HG02588 (cell line): ENCODE data around the gene PFDN5.
"Not testable (repeated sequence)": the region's sequence is repeated elsewhere in the genome, so short reads cannot be mapped to it uniquely, and the experiment has no call there.

Experiments used
- ATAC-seq: cut with Tn5 transposase; IDR thresholded peaks from one replicate; pipeline ENCODE4 v1.9.1; 2021; ENCODE audit warnings: mild to moderate bottlenecking, moderate library complexity; ENCODE audit not compliant: unreplicated experiment

PFDN5 gene

DNA sequence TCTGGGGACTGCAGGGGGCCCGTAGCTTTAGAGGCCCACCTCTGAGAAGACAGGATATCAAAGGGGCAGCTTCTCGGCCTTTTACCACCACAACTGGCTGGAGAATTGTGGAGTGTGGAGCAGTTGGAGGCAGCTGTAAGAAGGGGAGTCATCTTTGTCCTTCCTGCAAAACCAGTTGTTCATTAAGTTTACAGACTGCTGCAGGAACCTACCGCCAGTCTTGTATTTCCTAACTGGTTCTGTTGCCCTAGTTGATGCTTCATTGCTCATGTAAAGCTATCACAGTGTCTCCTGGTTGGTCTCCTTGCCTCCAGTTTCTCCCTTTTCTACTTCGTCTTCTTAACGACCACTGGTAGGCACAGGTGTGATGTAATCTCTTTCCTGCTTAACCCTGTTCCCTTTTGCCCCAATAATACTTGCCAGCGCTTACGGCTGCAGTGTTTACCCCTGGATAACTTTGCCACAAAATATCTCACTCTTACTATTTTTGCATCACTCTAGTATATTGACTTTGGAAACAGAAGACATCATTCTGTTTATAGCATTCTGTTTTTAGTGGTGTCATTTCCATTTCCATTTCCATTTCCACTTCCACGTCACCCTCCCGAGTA is 15.3 kb upstream of the PFDN5 start:
- ATAC-seq = no peak

DNA sequence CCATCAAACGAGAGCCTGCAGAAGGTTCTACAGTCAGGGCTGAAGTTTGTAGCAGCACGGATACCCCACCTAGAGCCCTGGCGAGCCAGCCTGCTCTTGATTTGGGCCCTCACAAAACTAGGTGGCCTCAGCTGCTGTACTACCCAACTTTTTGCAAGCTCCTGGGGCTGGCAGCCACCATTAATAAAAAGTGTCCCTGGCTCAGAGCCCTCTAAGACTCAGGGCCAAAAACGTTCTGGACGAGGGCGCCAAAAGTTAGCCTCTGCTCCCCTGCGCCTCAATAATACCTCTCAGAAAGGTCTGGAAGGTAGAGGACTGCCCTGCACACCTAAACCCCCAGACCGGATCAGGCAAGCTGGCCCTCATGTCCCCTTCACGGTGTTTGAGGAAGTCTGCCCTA is 8.9 kb upstream of the PFDN5 start:
- no peak for ATAC-seq

- ATAC-seq = no peak
These were observed 7.6 kb upstream of the PFDN5 start for GRCh38 chr12:53287741-53288216.

DNA sequence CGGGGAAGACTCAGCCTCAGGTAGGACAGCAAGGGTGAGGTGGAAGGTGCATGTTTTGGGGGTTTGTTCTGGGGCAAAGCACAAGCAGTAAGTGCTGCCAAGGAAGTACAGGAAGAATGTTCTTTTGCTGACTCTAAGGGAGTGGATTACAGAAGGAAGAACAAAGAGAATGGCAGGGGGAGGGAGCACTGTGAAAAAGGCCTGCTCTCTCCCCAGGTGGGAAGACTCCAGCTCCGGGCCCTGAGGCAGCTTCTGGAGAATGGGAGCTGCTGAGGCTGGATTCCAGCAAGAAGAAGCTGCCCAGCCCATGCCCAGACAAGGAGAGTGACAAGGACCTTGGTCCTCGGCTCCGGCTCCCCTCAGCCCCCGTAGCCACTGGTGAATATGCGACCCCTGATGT is 7.0 kb upstream of the PFDN5 start:
- ATAC-seq = no peak

DNA sequence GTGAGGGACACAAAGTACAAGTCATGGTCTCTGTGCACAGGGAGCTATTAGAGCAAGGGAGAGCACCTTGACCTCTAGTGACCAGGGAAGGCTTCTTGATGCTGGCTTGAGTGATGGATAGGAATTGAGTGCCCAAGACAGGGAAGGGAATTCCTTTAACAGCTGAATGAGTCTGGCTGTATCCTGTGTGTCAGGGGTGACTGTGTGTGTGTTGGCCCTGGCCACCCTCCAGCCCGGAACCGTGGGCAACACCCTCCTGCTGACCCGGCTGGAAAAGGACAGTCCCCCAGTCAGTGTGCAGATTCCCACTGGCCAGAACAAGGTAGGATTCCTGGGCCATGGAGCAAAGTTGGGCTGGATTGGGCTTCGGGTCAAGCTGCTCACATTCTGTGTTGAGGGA is 5.5 kb upstream of the PFDN5 start:
- no peak for ATAC-seq

DNA sequence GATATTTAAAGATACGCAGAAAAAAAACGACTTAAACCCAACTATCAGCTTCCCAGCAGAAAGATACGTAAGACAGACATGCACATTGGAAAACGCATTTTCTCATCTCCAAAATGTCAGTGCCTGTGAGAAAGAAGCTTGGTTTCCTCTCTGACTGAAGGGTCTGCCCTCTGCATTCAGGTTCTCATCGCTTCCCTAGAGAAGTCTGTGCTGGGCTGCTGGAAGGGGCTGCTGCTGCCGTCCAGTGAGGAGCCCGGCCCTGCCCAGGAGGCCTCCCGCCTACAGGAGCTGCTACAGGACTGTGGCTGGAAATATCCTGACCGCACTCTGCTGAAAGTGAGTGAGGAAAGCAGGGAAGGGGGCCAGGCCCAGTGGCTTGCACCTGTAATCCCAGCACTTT is 4.7 kb upstream of the PFDN5 start:
- no peak for ATAC-seq

DNA sequence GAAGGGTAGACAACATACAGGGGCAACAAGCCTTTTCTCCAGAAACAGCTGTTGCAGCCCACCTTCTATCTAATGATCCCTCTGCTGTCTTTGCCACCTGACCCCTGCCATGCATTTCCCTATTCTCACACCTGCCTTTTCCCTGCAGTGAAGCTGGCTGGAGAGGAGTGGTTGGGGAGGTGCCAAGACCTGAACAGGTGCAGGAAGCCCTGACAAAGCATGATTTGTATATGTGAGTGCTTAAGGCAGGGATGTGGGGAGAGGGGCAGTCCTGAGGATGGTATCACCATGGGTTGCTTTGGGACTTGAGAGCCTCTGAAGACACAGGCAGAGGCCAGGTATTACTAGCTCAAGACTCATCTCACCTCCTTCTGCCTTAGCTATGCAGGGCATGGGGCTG is 2.9 kb upstream of the PFDN5 start:
- ATAC-seq = no peak

- ATAC-seq = no peak
These were observed 513 bp downstream of the PFDN5 start for GRCh38 chr12:53295891-53296219.

GRCh38 chr12:53297106-53297505 is 1.8 kb downstream of the PFDN5 start:
- not testable (repeated sequence) for ATAC-seq

GRCh38 chr12:53298164-53298563 is 2.8 kb downstream of the PFDN5 start:
- no peak for ATAC-seq

- no peak for ATAC-seq
These were observed 3.7 kb downstream of the PFDN5 start for GRCh38 chr12:53299101-53299453.

- peak; percentile 70 for ATAC-seq
These were observed 4.3 kb downstream of the PFDN5 start, which contains the start of gene MYG1 for GRCh38 chr12:53299454-53300180. Gene MYG1, plus strand, starts transcription at chr12:53299695. Its CDS starts 43 bp downstream, at chr12:53299738.

- no peak for ATAC-seq
These were observed 4.8 kb downstream of the PFDN5 start for GRCh38 chr12:53300187-53300586.

- no peak for ATAC-seq
These were observed 7.6 kb downstream of the PFDN5 start for GRCh38 chr12:53302903-53303302.

DNA sequence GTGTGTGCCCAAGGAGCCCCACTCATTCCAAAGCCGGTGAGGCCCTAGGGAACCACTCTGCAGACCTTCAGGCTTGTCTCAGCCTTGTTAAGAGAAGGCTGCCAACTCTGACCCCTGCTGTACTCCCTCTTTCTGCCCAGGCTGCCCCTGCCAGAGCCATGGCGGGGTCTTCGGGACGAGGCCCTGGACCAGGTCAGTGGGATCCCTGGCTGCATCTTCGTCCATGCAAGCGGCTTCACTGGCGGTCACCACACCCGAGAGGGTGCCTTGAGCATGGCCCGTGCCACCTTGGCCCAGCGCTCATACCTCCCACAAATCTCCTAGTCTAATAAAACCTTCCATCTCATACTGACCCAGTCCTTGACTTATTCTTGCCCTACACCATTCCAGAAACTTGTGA is 11.5 kb downstream of the PFDN5 start:
- no peak for ATAC-seq

- no peak for ATAC-seq
These were observed 12.9 kb downstream of the PFDN5 start for GRCh38 chr12:53308276-53308675.

- ATAC-seq = no peak
These were observed 18.7 kb downstream of the PFDN5 start for GRCh38 chr12:53313996-53314395.

DNA sequence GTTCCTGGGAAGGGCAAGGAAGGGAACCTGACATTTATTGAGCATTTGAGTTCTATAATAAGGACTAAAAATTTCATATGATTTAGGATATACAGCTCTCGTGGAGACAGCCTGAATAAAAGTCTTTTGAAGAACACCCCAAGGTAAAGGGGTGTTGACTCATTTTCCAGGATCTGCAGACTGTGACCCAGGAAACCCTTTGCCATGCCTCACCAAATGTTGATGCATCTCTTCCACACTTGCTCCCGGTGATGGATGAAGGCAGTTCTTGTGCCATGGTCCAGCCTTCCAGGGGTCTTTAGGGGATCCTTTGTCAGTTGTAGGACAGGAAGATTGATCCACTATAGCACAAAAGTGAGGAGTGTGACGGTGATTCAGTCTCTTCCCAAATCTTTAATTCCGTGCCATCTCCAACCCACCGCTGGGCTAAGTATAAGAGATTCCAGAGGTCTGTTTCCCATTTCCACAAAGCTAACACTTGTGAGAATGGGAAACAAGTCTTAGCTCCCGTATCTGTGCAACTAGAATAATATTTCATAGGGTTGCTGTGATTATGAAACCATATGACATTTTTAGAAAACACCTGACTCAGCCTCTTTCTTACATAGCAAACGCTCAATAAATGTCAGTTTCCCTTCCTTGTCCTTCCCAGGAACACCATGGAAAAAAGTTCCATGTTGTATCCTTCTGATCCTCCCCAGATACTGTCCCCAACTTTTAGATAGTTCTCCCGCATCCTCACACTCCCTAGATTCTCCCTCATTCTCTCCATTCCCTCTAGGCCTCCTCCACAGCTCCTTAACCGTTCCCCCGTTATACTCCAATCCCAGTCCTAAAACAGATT is 25.2 kb downstream of the PFDN5 start:
- ATAC-seq = no peak

- no peak for ATAC-seq
These were observed 28.9 kb downstream of the PFDN5 start for GRCh38 chr12:53324113-53324778.

GRCh38 chr12:53324779-53325510 is 29.6 kb downstream of the PFDN5 start:
- ATAC-seq = peak; percentile 48
